Esophagus squamous epithelium (tissue), 5 donors: ENCODE measurements around the gene OXCT1. TPM values are rescaled to one million over a fixed set of nuclear protein-coding genes. Genes with fewer than 3 reads are reported as not detected.

Source experiments
- DNase-seq: peaks from one replicate; lab custom pipeline; 2025; lab: John Stamatoyannopoulos, UW
- H3K27ac ChIP-seq, 4 donors: fragments of 200-600 bp; sonication (generic); one replicate each; pipeline ENCODE4 v1.5.1; 2016 to 2019; ENCODE audit warnings: mild to moderate bottlenecking in 1 of 4
- H3K27me3 ChIP-seq, 4 donors: fragments of 200-600 bp; sonication (generic); 1 replicate in 3 of 4; 2 replicates in 1 of 4; pipeline versions ENCODE4 v1.5.1 to v1.6.0; 2017 to 2021; ENCODE audit warnings: antibody characterized with exemption in 1 of 4
- H3K36me3 ChIP-seq, 3 donors: fragments of 200-600 bp; sonication (generic); one replicate each; pipeline ENCODE4 v1.5.1; 2016 to 2019
- H3K4me1 ChIP-seq, 3 donors: fragments of 200-600 bp; sonication (generic); one replicate each; pipeline ENCODE4 v1.5.1; 2017 to 2019
- H3K4me3 ChIP-seq, 4 donors: fragments of 200-600 bp; sonication (generic); 1 replicate in 3 of 4; 2 replicates in 1 of 4; pipeline ENCODE4 v1.5.1; 2016 to 2019; ENCODE audit warnings: mild to moderate bottlenecking in 2 of 4, moderate library complexity in 1 of 4
- H3K9me3 ChIP-seq, 3 donors: fragments of 200-600 bp; sonication (generic); one replicate each; pipeline ENCODE4 v1.5.1; 2016 to 2019
- POLR2A ChIP-seq, 4 donors: fragments of 450-650 bp; IDR thresholded peaks; one replicate each; pipeline ENCODE4 v1.6.1; 2017; ENCODE audit warnings: antibody characterized with exemption in 4 of 4, mild to moderate bottlenecking in 4 of 4, moderate library complexity in 3 of 4
- WGBS, 2 donors: methylation state at CpG; one replicate each; pipeline ENCODE4 v1.1.5; 2018; 5-methylcytosine and 5-hydroxymethylcytosine counted together
- intact Hi-C: fragments of 100-400 bp; cut with DNase I; formaldehyde crosslinking; loops from one replicate; pipeline ENCODE4 v1.15.0; 2022
- total RNA-seq, 4 donors: library from RNA; depleted of rRNA; stranded (reverse); fragments of >200 nt; gene quantifications; one replicate each; pipeline ENCODE4 v1.1.0, GENCODE V29; 2016
- TF ChIP-seq, protein P1 (sequence below), 6 experiments: fragments of 450-650 bp in 4 of 6; fragments of 200-600 bp in 2 of 6; sonication (generic) in 2 of 6; IDR thresholded peaks; one replicate each; pipeline ENCODE4 v1.5.1; 2016 to 2019; ENCODE audit warnings: antibody characterized with exemption in 6 of 6, mild to moderate bottlenecking in 4 of 6, moderate library complexity in 4 of 6
- donor health status: DM: yes; HTN: yes; CAD: no.

OXCT1 gene
- total RNA-seq, 4 donors from 2014 or later: 20.3 to 27.3 (median 23.4) TPM

DNA sequence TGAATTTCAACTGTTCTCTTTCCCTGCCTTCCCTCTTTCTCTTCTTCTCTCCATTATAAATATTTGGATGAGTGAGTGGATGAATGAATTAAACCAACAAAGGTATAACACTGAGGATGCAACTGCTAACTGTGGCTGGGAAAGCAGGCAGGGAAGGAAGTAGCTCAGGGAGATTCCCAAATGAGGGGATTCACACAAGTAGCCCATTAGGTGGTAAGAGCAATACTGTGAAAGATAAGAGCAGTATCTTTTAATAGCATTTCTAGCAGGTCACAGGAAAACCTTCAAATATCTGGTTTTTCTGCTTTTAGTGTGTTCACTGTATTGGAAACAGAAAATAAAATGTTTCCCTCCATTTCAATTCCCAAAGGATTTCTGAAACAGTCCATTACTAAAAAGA, 105.6 kb downstream of the OXCT1 start:
- TF ChIP-seq POLR2A (IDR thresholded peaks at IDR 0.05): no peak
- TF ChIP-seq, protein P1, sequence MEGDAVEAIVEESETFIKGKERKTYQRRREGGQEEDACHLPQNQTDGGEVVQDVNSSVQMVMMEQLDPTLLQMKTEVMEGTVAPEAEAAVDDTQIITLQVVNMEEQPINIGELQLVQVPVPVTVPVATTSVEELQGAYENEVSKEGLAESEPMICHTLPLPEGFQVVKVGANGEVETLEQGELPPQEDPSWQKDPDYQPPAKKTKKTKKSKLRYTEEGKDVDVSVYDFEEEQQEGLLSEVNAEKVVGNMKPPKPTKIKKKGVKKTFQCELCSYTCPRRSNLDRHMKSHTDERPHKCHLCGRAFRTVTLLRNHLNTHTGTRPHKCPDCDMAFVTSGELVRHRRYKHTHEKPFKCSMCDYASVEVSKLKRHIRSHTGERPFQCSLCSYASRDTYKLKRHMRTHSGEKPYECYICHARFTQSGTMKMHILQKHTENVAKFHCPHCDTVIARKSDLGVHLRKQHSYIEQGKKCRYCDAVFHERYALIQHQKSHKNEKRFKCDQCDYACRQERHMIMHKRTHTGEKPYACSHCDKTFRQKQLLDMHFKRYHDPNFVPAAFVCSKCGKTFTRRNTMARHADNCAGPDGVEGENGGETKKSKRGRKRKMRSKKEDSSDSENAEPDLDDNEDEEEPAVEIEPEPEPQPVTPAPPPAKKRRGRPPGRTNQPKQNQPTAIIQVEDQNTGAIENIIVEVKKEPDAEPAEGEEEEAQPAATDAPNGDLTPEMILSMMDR (IDR thresholded peaks at IDR 0.05): no peak
- intact Hi-C loops: no loop called here
- Histone ChIP-seq H3K9me3 (no peaks in the 10 kb centered on the region), H3K4me1 (no peaks in the 10 kb centered on the region), H3K27me3 (no peaks in the 10 kb centered on the region), H3K4me3 (no peak overlapping the region), H3K27ac (no peak overlapping the region), H3K36me3 (peaks cover 0 to 27% (median 0%) of the 10 kb centered on the region in 3 donors)
- DNase-seq: no peak

DNA sequence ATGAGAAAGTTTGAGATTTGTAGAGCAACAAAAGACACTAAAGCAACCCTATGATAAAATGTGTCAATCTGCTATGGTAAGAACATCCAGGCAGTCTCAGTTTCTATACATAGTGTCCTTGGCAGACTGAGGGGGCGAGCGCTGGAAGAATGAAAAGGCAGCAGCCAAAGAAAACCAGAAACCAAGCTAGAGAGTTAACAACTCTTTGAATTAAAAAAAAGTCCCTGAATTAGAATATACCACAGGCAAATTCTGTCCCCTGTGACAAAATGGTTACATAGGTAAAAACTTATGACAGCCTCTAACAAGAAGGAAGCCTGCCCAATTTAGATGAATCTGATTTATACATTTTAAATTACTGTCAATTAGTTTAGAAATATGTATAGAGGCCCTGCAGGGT, 106.7 kb downstream of the OXCT1 start:
- no peaks in the 10 kb centered on the region for H3K9me3 ChIP-seq
- H3K4me1 ChIP-seq: no peaks in the 10 kb centered on the region
- H3K27me3 ChIP-seq: no peaks in the 10 kb centered on the region
- no peak for DNase-seq
- no peak overlapping the region for H3K27ac ChIP-seq
- 82 to 91% methylated on average over 2 of the region's 2 CpGs for WGBS, 2 donors
- peaks cover 0 to 37% (median 0%) of the 10 kb centered on the region in 3 donors for H3K36me3 ChIP-seq
- no peak overlapping the region for H3K4me3 ChIP-seq
- TF ChIP-seq, protein P1 (IDR thresholded peaks at IDR 0.05): no peak
- no peak for TF ChIP-seq POLR2A (IDR thresholded peaks at IDR 0.05)
- intact Hi-C loops: no loop called here

DNA sequence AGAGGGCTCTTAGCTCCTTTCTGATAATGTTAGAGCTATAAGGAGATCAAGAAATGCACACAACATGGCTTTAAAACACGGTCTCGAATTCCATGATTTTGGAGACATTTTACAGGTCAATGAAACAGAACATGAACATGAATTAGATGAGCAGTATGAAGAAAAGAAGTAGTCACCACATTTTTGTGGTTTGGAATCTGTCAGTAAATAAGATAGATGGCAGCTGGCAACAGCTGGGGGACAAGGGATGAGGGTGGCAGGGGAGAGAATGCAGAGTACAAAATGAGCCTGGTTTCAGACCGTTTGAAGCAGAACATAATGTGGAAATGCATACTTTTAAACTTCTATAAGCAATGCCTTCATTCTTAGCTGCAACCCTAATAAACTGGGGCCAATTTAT, 107.1 kb downstream of the OXCT1 start:
- WGBS, 2 donors: 52 to 57% methylated on average over 3 of the region's 3 CpGs
- no peaks in the 10 kb centered on the region for H3K27me3 ChIP-seq
- no peaks in the 10 kb centered on the region for H3K9me3 ChIP-seq
- no peak overlapping the region for H3K4me3 ChIP-seq
- DNase-seq: no peak
- intact Hi-C loops: no loop called here
- TF ChIP-seq, protein P1 (IDR thresholded peaks at IDR 0.05): no peak
- TF ChIP-seq POLR2A (IDR thresholded peaks at IDR 0.05): no peak
- no peak overlapping the region for H3K27ac ChIP-seq
- H3K36me3 ChIP-seq: peaks cover 0 to 42% (median 0%) of the 10 kb centered on the region in 3 donors
- H3K4me1 ChIP-seq: no peaks in the 10 kb centered on the region

DNA sequence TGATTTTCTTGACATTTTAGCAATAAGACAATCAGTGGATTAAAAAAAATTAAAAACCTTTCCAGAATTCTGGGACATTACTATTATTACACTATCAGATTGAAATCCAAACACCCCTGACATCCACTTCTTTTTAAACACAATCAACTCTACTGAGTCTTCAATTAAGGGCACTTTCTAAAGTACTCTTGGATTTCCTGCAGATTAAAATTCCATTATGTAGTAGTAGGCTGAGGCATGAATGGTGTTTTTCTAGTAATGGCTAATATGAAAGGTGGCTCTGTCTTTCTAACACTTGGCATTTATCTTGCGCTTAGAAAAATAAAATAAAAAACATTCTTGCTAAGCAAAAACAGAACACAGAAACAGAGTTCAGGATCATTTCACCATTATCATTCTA, 107.8 kb downstream of the OXCT1 start:
- Histone ChIP-seq H3K4me1 (no peaks in the 10 kb centered on the region), H3K27me3 (no peaks in the 10 kb centered on the region), H3K36me3 (peaks cover 0 to 49% (median 0%) of the 10 kb centered on the region in 3 donors), H3K4me3 (no peak overlapping the region), H3K27ac (no peak overlapping the region), H3K9me3 (no peaks in the 10 kb centered on the region)
- no peak for DNase-seq
- intact Hi-C loops: no loop called here
- TF ChIP-seq POLR2A (IDR thresholded peaks at IDR 0.05): no peak
- TF ChIP-seq, protein P1 (IDR thresholded peaks at IDR 0.05): no peak
- 89 to 91% methylated on average over 1 of the region's 1 CpG for WGBS, 2 donors

DNA sequence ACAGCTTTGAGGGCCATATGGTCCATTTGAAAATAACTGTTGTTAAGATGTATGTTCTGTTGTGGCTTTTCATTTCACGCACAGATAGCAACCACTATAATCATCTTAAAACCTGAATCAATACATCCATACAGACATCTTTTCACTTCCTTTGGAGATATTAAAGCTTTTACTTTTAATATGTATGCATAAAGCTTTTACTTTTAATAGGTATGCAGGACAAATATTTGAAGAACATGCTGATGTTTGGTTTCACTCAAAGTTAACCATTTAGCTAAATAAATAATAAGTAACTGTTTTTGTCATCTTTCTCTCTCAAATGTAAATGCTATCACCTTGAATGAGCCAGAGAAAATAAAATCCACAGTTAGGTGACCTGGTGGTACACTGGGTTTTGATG, 108.6 kb downstream of the OXCT1 start:
- Histone ChIP-seq H3K4me3 (no peak overlapping the region), H3K36me3 (peaks cover 0 to 57% (median 0%) of the 10 kb centered on the region in 3 donors), H3K27ac (no peak overlapping the region), H3K4me1 (no peaks in the 10 kb centered on the region), H3K27me3 (no peaks in the 10 kb centered on the region), H3K9me3 (no peaks in the 10 kb centered on the region)
- 83 to 88% methylated on average over 1 of the region's 1 CpG for WGBS, 2 donors
- TF ChIP-seq, protein P1 (IDR thresholded peaks at IDR 0.05): no peak
- no peak for TF ChIP-seq POLR2A (IDR thresholded peaks at IDR 0.05)
- intact Hi-C loops: no loop called here
- DNase-seq: no peak
